LNCaP clone FGC (cell line): Measurements from ENCODE around the gene NKTR.

ENCODE experiments used
- DNase-seq: peaks from one replicate; pipeline ENCODE4 v3.0.0-alpha.2; 2011; ENCODE audit warnings: low read depth
- H3K4me3 ChIP-seq: 2 replicates; pipeline ENCODE4 v1.5.1; 2011; ENCODE audit warnings: mild to moderate bottlenecking, low read depth, low read length, control low read depth
- TF ChIP-seq, protein P1 (sequence below): IDR thresholded peaks from 2 replicates; pipeline ENCODE4 v1.5.1; 2012; ENCODE audit warnings: mild to moderate bottlenecking; ENCODE audit not compliant: control insufficient read depth, insufficient read depth; ENCODE audit errors: extremely low read depth

Gene NKTR

DNA sequence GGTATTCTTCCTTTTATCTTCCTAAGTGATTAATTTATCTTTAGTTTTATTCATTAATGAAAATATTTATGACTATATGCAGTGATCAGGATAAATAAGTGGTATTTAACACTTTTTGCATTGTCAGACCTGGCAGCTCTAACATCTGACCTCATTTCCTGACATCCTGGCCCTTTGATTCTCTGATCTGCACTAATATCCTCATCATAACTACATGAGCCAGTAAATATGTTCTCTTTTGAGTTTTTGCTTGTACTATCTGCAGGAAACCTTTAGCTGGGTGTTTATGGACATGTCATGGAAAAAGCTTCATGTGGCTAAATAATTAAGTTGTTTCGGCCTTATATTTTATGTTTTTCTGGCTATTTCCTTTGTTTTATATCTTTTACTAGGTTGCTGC is 10.5 kb downstream of the NKTR start:
- TF ChIP-seq, protein P1, sequence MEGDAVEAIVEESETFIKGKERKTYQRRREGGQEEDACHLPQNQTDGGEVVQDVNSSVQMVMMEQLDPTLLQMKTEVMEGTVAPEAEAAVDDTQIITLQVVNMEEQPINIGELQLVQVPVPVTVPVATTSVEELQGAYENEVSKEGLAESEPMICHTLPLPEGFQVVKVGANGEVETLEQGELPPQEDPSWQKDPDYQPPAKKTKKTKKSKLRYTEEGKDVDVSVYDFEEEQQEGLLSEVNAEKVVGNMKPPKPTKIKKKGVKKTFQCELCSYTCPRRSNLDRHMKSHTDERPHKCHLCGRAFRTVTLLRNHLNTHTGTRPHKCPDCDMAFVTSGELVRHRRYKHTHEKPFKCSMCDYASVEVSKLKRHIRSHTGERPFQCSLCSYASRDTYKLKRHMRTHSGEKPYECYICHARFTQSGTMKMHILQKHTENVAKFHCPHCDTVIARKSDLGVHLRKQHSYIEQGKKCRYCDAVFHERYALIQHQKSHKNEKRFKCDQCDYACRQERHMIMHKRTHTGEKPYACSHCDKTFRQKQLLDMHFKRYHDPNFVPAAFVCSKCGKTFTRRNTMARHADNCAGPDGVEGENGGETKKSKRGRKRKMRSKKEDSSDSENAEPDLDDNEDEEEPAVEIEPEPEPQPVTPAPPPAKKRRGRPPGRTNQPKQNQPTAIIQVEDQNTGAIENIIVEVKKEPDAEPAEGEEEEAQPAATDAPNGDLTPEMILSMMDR = no peak
- H3K4me3 ChIP-seq = no peak overlapping the region
- DNase-seq = no peak

GRCh38 chr3:42612217-42612616 is 11.7 kb downstream of the NKTR start:
- TF ChIP-seq, protein P1 = no peak
- H3K4me3 ChIP-seq = no peak overlapping the region
- DNase-seq = no peak

DNA sequence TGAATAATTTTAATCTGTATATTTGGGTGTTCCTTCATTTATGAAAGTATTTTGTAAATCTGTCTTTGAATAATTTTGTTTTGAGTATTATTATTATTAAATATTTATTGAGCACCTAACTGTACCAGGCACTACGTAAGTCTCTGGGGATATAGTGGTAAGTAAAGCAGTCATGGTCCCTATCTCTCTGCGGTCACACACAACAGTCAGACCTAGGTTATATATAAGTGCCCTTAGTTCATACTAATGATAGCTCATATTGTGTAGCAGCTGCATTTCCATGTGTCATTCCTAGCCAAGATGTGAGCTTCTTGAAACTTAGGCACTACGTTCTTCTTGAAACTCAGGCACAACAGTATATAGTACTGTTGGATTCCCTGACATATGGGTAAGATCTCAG is 12.4 kb downstream of the NKTR start:
- H3K4me3 ChIP-seq = no peak overlapping the region
- no peak for DNase-seq
- TF ChIP-seq, protein P1 = no peak

DNA sequence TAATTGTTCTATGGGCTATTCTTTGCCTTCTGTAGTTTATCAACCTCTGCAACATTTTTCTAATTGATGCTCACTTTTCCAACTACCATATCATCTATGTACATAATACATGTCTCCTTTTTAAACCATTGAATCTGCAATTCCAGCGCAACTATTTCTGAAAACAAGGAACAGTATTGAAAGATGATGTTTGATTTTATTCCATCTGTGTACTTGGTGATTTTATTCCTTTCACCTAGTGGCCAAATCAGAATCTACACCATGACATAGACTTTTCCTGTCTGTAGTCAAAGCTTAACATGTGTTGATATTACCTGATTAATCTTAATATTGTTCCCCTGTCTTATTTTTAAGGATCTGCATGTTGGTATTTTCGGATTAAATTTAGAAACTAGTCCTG is 13.0 kb downstream of the NKTR start:
- no peak for DNase-seq
- TF ChIP-seq, protein P1 = 0 out of 2 replicates have a peak, but pooled peaks have one; percentile 15
- H3K4me3 ChIP-seq = no peak overlapping the region

- no peak overlapping the region for H3K4me3 ChIP-seq
- DNase-seq = no peak
- TF ChIP-seq, protein P1 = no peak
Observed at GRCh38 chr3:42631620-42632019, 31.1 kb downstream of the NKTR start.

DNA sequence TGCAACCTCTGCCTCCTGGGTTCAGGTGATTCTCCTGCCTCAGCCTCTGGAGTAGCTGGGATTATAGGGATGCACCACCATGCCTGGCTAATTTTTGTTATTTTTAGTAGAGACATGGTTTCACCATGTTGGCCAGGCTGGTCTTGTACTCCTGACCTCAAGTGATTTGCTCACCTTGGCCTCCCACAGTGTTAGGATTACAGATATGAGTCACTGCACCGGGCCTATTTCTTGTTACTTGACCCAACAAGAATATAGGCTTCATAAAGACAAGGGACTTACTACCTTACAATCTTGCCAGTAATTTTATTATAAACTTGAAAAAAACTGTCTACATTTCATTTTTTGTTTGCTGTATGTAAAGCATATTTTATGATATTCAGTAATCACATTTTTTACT is 31.7 kb downstream of the NKTR start:
- no peak for DNase-seq
- no peak overlapping the region for H3K4me3 ChIP-seq
- TF ChIP-seq, protein P1 = no peak

- H3K4me3 ChIP-seq = no peak overlapping the region
- DNase-seq = no peak
- TF ChIP-seq, protein P1 = no peak
Observed at GRCh38 chr3:42633544-42633943, 33.1 kb downstream of the NKTR start.
